DOHH2 (cell line): ENCODE data around the gene RNF11.
"Not testable (repeated sequence)": the region's sequence is repeated elsewhere in the genome, so short reads cannot be mapped to it uniquely, and the experiment has no call there.

Experiments
- H3F3A ChIP-seq: fragments of 200-600 bp; sonication (generic), shearing (Covaris generic); 2 replicates; pipeline ENCODE4 v1.6.0; 2016; ENCODE audit warnings: antibody characterized with exemption, mild to moderate bottlenecking; ENCODE audit not compliant: control insufficient read depth, insufficient read depth
- H3K27ac ChIP-seq: fragments of 200-600 bp; sonication (generic); 2 replicates; pipeline ENCODE4 v1.5.1; 2014; ENCODE audit warnings: low read depth, mild to moderate bottlenecking, low read length, moderate library complexity
- H3K27me3 ChIP-seq: fragments of 200-600 bp; sonication (generic); 2 replicates; pipeline ENCODE4 v1.6.1; 2014; ENCODE audit warnings: mild to moderate bottlenecking, low read length, mixed read lengths; ENCODE audit not compliant: control insufficient read depth
- H3K36me3 ChIP-seq: fragments of 200-600 bp; sonication (generic); 2 replicates; pipeline ENCODE4 v1.6.1; 2014; ENCODE audit warnings: mild to moderate bottlenecking, low read length, moderate library complexity, mixed read lengths; ENCODE audit not compliant: control insufficient read depth
- H3K4me1 ChIP-seq: fragments of 200-600 bp; sonication (generic); 2 replicates; pipeline ENCODE4 v1.6.1; 2014; ENCODE audit warnings: mild to moderate bottlenecking, low read length, mixed read lengths; ENCODE audit not compliant: control insufficient read depth
- H3K4me2 ChIP-seq: fragments of 200-600 bp; sonication (generic); 2 replicates; pipeline ENCODE4 v1.6.0; 2014; ENCODE audit warnings: mild to moderate bottlenecking, low read length, moderate library complexity
- H3K4me3 ChIP-seq: fragments of 200-600 bp; sonication (generic); 2 replicates; pipeline ENCODE4 v1.5.1; 2014; ENCODE audit warnings: mild to moderate bottlenecking, low read length, mixed read lengths
- H3K79me2 ChIP-seq: fragments of 200-600 bp; sonication (generic); 2 replicates; pipeline ENCODE4 v1.6.1; 2014; ENCODE audit warnings: mild to moderate bottlenecking, low read length, mixed read lengths; ENCODE audit not compliant: control insufficient read depth
- H3K9me2 ChIP-seq: fragments of 200-600 bp; sonication (generic); replicated peaks from 2 replicates; pipeline ENCODE4 v1.6.1; 2014; ENCODE audit warnings: mild to moderate bottlenecking, low read length, mixed read lengths; ENCODE audit not compliant: control insufficient read depth
- H3K9me3 ChIP-seq: fragments of 200-600 bp; sonication (generic); 2 replicates; pipeline ENCODE4 v1.6.1; 2014; ENCODE audit warnings: antibody characterized with exemption, low read length, mixed read lengths; ENCODE audit not compliant: control insufficient read depth, insufficient read depth
- H4K20me1 ChIP-seq: fragments of 200-600 bp; sonication (generic); 2 replicates; pipeline ENCODE4 v1.6.0; 2014; ENCODE audit warnings: low read depth, mild to moderate bottlenecking, antibody characterized with exemption, low read length, moderate library complexity; ENCODE audit not compliant: control insufficient read depth, insufficient read depth
- CTCF ChIP-seq: fragments of 200-600 bp; sonication (generic); IDR thresholded peaks from one replicate; pipeline ENCODE4 v1.5.1; 2014; ENCODE audit warnings: antibody characterized with exemption, mild to moderate bottlenecking, low read depth, low read length; ENCODE audit not compliant: poor library complexity, severe bottlenecking
- EZH2phosphoT487 ChIP-seq: fragments of 200-600 bp; sonication (generic); IDR thresholded peaks from 2 replicates; pipeline ENCODE4 v1.6.1; 2017; ENCODE audit warnings: borderline replicate concordance, mild to moderate bottlenecking, antibody characterized with exemption, low read length, moderate library complexity, mixed read lengths

The RNF11 gene

GRCh38 chr1:51216631-51217030 lies 19.4 kb upstream of the RNF11 start:
- Histone ChIP-seq H3K36me3 (no peaks in the 10 kb centered on the region), H3F3A (no peaks in the 10 kb centered on the region), H3K4me2 (no peak overlapping the region), H3K79me2 (no peaks in the 10 kb centered on the region), H4K20me1 (no peaks in the 10 kb centered on the region), H3K27ac (no peak overlapping the region), H3K4me1 (no peaks in the 10 kb centered on the region), H3K9me3 (no peaks in the 10 kb centered on the region), H3K27me3 (peaks cover 22% of the 10 kb centered on the region), H3K4me3 (no peak overlapping the region), H3K9me2 (no peaks in the 10 kb centered on the region)
- TF ChIP-seq EZH2phosphoT487 (no peak), CTCF (no peak)

GRCh38 chr1:51217101-51217500 lies 19.0 kb upstream of the RNF11 start:
- Histone ChIP-seq H3F3A (no peaks in the 10 kb centered on the region), H3K4me1 (no peaks in the 10 kb centered on the region), H3K27ac (no peak overlapping the region), H3K4me3 (no peak overlapping the region), H3K27me3 (peaks cover 23% of the 10 kb centered on the region), H3K36me3 (no peaks in the 10 kb centered on the region), H3K4me2 (no peak overlapping the region), H4K20me1 (no peaks in the 10 kb centered on the region), H3K9me2 (no peaks in the 10 kb centered on the region), H3K79me2 (no peaks in the 10 kb centered on the region), H3K9me3 (no peaks in the 10 kb centered on the region)
- TF ChIP-seq CTCF = no peak
- TF ChIP-seq EZH2phosphoT487 = no peak

- Histone ChIP-seq H3K4me3 (no peak overlapping the region), H3K4me1 (no peaks in the 10 kb centered on the region), H3K9me3 (no peaks in the 10 kb centered on the region), H3K79me2 (no peaks in the 10 kb centered on the region), H3K9me2 (no peaks in the 10 kb centered on the region), H3K4me2 (no peak overlapping the region), H4K20me1 (no peaks in the 10 kb centered on the region), H3K27ac (no peak overlapping the region), H3K27me3 (peaks cover 34% of the 10 kb centered on the region), H3F3A (no peaks in the 10 kb centered on the region), H3K36me3 (no peaks in the 10 kb centered on the region)
- TF ChIP-seq CTCF = no peak
- TF ChIP-seq EZH2phosphoT487 = no peak
These were observed 17.5 kb upstream of the RNF11 start for GRCh38 chr1:51218570-51218969.

- Histone ChIP-seq H4K20me1 (no peaks in the 10 kb centered on the region), H3K79me2 (no peaks in the 10 kb centered on the region), H3K9me3 (no peaks in the 10 kb centered on the region), H3K36me3 (no peaks in the 10 kb centered on the region), H3K4me2 (no peak overlapping the region), H3K9me2 (no peaks in the 10 kb centered on the region), H3K4me3 (no peak overlapping the region), H3K27ac (no peak overlapping the region), H3K4me1 (no peaks in the 10 kb centered on the region), H3F3A (no peaks in the 10 kb centered on the region), H3K27me3 (peaks cover 32% of the 10 kb centered on the region)
- no peak for TF ChIP-seq EZH2phosphoT487
- no peak for TF ChIP-seq CTCF
These were observed 17.1 kb upstream of the RNF11 start for GRCh38 chr1:51219022-51219421.

- peaks cover 26% of the 10 kb centered on the region for H3K27me3 ChIP-seq
- H3K79me2 ChIP-seq, H3K9me3 ChIP-seq, H3K9me2 ChIP-seq, H3K36me3 ChIP-seq, H3K4me1 ChIP-seq, H3F3A ChIP-seq, H3K4me3 ChIP-seq, H4K20me1 ChIP-seq, H3K27ac ChIP-seq, H3K4me2 ChIP-seq: not testable (repeated sequence)
These were observed 14.5 kb upstream of the RNF11 start for GRCh38 chr1:51221529-51221928.
